Ureter (tissue), 1 donor: ENCODE measurements around the gene PPP1R18. TPM values are rescaled to one million over a fixed set of nuclear protein-coding genes. Genes with fewer than 3 reads are reported as not detected.

Experiments
- total RNA-seq: library from RNA; stranded (reverse); gene quantifications from one replicate; pipeline ENCODE4 v1.2.4, GENCODE V29; 2023
- donor health status: DM: yes; HTN: yes; CAD: no.

Gene PPP1R18
- total RNA-seq, 1 donor from 2014 or later = 31.5 TPM

Other genes starting within 250 kb of the PPP1R18 start
- gene HLA-E, start 197.1 kb downstream of the PPP1R18 start, total RNA-seq = 330 TPM
- gene GNL1, start 130.2 kb downstream of the PPP1R18 start, total RNA-seq = 72.6 TPM
- gene PRR3, start 129.3 kb downstream of the PPP1R18 start, total RNA-seq = 17.3 TPM
- 63.9 TPM for gene ABCF1, start 115.2 kb downstream of the PPP1R18 start, total RNA-seq
- gene PPP1R10, start 69.4 kb downstream of the PPP1R18 start, total RNA-seq = 93.7 TPM
- 56.0 TPM for gene MRPS18B, start 68.8 kb downstream of the PPP1R18 start, total RNA-seq
- 22.7 TPM for gene ATAT1, start 59.8 kb downstream of the PPP1R18 start, total RNA-seq
- 27.1 TPM for gene C6orf136, start 39.5 kb downstream of the PPP1R18 start, total RNA-seq
- 31.5 TPM for gene DHX16, start 13.6 kb downstream of the PPP1R18 start, total RNA-seq
- gene NRM, start 4.3 kb upstream of the PPP1R18 start, total RNA-seq = 12.3 TPM
- gene MDC1, start 30.6 kb upstream of the PPP1R18 start, total RNA-seq = 41.1 TPM
- gene TUBB, start 33.7 kb upstream of the PPP1R18 start, total RNA-seq = 357 TPM
- 133 TPM for gene FLOT1, start 56.0 kb upstream of the PPP1R18 start, total RNA-seq
- gene IER3, start 57.9 kb upstream of the PPP1R18 start, total RNA-seq = 23.8 TPM
- 234 TPM for gene DDR1, start 197.9 kb upstream of the PPP1R18 start, total RNA-seq
- 30.4 TPM for gene GTF2H4, start 221.6 kb upstream of the PPP1R18 start, total RNA-seq
- 33.2 TPM for gene VARS2, start 227.6 kb upstream of the PPP1R18 start, total RNA-seq
- 1.0 TPM for gene SFTA2, start 245.5 kb upstream of the PPP1R18 start, total RNA-seq